Thoracic aorta (tissue), 2 donors: ENCODE results near the gene GNGT2. TPM values are rescaled to one million over a fixed set of nuclear protein-coding genes. Genes with fewer than 3 reads are reported as not detected.

Experiments
- ATAC-seq: fragments of 150-250 bp; one replicate; pipeline ENCODE4 v1.8.0; 2017; ENCODE audit warnings: low read depth; ENCODE audit not compliant: insufficient number of reproducible peaks, low FRiP score
- DNase-seq: peaks from one replicate; pipeline ENCODE4 v3.0.0-alpha.2; 2020; ENCODE audit warnings: low spot score
- H3K27ac ChIP-seq, 2 donors: fragments of 200-600 bp; sonication (generic); 1 replicate in 1 of 2; 2 replicates in 1 of 2; pipeline ENCODE4 v1.5.1; 2016; ENCODE audit warnings: mild to moderate bottlenecking in 2 of 2, moderate library complexity in 2 of 2
- H3K27me3 ChIP-seq: fragments of 200-600 bp; sonication (generic); replicated peaks from 2 replicates; pipeline ENCODE4 v1.6.0; 2016; ENCODE audit warnings: mild to moderate bottlenecking; ENCODE audit not compliant: insufficient read depth
- H3K36me3 ChIP-seq: fragments of 200-600 bp; sonication (generic); one replicate; pipeline ENCODE4 v1.5.1; 2016
- H3K4me1 ChIP-seq, 2 donors: fragments of 200-600 bp; sonication (generic); 1 replicate in 1 of 2; 2 replicates in 1 of 2; pipeline versions ENCODE4 v1.5.1 to v1.6.0; 2016; ENCODE audit warnings: low read depth in 2 of 2, mild to moderate bottlenecking in 1 of 2; ENCODE audit not compliant: control insufficient read depth in 1 of 2
- H3K4me3 ChIP-seq: fragments of 200-600 bp; sonication (generic); 2 replicates; pipeline ENCODE4 v1.5.1; 2016; ENCODE audit warnings: mild to moderate bottlenecking
- H3K9me3 ChIP-seq: fragments of 200-600 bp; sonication (generic); 2 replicates; pipeline ENCODE4 v1.5.1; 2016
- total RNA-seq, 2 donors: library from RNA; depleted of rRNA; stranded (reverse); fragments of >200 nt; gene quantifications; one replicate each; pipeline versions ENCODE4 v1.1.0 to v1.2.3, GENCODE V29; 2016
- TF ChIP-seq, protein P1 (sequence below): fragments of 200-600 bp; sonication (generic); IDR thresholded peaks from one replicate; pipeline ENCODE4 v1.5.1; 2019; ENCODE audit warnings: antibody characterized with exemption

Gene GNGT2
- total RNA-seq, 2 donors from 2014 or later = 3.1 TPM; not detected in 1

- H3K4me1 ChIP-seq = no peaks in the 10 kb centered on the region
- no peak overlapping the region for H3K27ac ChIP-seq
- no peaks in the 10 kb centered on the region for H3K9me3 ChIP-seq
- TF ChIP-seq, protein P1, sequence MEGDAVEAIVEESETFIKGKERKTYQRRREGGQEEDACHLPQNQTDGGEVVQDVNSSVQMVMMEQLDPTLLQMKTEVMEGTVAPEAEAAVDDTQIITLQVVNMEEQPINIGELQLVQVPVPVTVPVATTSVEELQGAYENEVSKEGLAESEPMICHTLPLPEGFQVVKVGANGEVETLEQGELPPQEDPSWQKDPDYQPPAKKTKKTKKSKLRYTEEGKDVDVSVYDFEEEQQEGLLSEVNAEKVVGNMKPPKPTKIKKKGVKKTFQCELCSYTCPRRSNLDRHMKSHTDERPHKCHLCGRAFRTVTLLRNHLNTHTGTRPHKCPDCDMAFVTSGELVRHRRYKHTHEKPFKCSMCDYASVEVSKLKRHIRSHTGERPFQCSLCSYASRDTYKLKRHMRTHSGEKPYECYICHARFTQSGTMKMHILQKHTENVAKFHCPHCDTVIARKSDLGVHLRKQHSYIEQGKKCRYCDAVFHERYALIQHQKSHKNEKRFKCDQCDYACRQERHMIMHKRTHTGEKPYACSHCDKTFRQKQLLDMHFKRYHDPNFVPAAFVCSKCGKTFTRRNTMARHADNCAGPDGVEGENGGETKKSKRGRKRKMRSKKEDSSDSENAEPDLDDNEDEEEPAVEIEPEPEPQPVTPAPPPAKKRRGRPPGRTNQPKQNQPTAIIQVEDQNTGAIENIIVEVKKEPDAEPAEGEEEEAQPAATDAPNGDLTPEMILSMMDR = no peak
- H3K36me3 ChIP-seq = no peaks in the 10 kb centered on the region
- H3K27me3 ChIP-seq = no peaks in the 10 kb centered on the region
- no peak for DNase-seq
- no peak for ATAC-seq
- no peak overlapping the region for H3K4me3 ChIP-seq
Measured at GRCh38 chr17:49203796-49204195, 6.6 kb downstream of the GNGT2 start.

DNA sequence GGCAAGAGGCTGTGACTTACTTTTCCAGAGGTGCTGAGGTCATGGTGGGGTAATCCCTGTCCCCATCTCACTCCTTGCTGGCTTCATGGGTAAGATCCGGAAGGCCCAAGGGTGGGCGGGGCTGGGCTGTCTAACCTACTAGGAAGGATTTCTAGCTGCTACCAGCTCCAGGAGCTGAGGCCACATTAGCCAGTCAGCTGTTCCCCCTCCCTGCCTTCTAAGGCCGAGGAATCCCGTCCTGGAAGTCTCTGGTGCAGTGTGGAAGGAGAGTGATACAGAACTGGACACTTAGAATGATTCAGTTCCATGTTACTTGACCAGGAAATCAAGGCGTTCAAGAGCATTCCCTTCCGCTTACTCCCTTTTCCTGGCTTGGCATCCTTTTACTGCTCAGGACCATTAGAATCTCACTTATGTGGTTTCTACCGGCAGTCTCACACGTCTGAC is 8.9 kb downstream of the GNGT2 start:
- Histone ChIP-seq H3K27me3 (no peaks in the 10 kb centered on the region), H3K4me1 (no peaks in the 10 kb centered on the region), H3K9me3 (no peaks in the 10 kb centered on the region), H3K4me3 (no peak overlapping the region), H3K27ac (no peak overlapping the region), H3K36me3 (no peaks in the 10 kb centered on the region)
- ATAC-seq = no peak
- TF ChIP-seq, protein P1 = no peak
- no peak for DNase-seq

GRCh38 chr17:49200423-49201083 is 9.8 kb downstream of the GNGT2 start:
- no peak overlapping the region for H3K27ac ChIP-seq
- H3K9me3 ChIP-seq = no peaks in the 10 kb centered on the region
- H3K4me3 ChIP-seq = no peak overlapping the region
- no peak for ATAC-seq
- no peak for DNase-seq
- no peaks in the 10 kb centered on the region for H3K27me3 ChIP-seq
- TF ChIP-seq, protein P1 = no peak
- no peaks in the 10 kb centered on the region for H3K36me3 ChIP-seq
- no peaks in the 10 kb centered on the region for H3K4me1 ChIP-seq

DNA sequence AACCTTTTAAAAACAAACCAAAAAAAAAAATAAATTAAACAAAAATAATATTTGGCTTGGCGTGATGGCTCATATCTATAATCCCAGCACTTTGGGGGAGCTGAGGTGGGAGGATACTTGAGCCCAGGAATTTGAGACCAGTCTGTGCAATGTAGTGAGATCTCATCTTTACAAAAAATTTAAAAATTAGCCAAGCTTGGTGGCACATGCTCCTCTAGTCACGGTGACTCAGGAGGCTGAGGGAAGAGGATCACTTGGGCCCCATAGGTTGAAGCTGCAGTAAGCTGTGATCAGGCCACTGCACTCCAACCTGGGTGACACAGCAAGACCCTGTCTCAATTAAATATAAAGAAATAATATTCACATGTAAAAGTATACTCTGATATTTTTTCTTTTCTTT is 12.2 kb downstream of the GNGT2 start:
- TF ChIP-seq, protein P1 = no peak
- Histone ChIP-seq H3K4me1 (no peaks in the 10 kb centered on the region), H3K4me3 (no peak overlapping the region)

DNA sequence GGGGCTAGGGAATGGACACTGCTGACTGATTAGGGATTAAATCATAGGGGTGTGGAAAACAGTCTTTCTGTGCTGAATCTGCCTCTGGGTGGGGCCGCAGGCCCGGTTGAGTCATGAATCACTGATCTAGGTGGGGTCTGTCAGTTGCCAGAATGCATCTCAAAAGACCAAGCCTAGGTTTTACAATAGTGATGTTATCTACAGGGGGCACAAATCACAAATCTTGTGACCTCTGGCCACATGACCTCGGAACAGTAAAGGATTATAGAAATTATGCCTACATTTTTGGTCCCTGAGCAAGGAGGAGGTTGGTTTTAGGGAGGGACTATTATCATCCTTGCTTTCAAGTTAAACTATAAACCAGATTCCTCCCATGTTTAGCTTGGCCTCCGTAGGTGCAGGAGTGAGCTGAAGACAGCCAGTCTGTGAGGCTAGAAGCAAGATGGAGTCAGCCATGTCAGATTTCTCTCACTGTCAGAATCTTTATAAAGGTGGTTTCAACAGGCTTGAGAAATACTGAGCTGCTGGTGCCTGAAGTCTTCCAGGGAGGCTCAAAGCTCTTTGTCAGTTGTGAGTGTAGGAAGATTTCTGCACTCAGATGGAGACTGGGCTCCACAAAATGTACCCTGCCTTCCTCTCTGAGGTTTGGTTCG is 12.9 kb downstream of the GNGT2 start:
- H3K27me3 ChIP-seq = no peaks in the 10 kb centered on the region
- H3K9me3 ChIP-seq = no peaks in the 10 kb centered on the region
- DNase-seq (no peak), ATAC-seq (no peak)
- H3K27ac ChIP-seq = no peak overlapping the region
- no peaks in the 10 kb centered on the region for H3K36me3 ChIP-seq
- TF ChIP-seq, protein P1 = no peak
- H3K4me1 ChIP-seq = no peaks in the 10 kb centered on the region
- H3K4me3 ChIP-seq = no peak overlapping the region

More for the DNA sequence above, 12.2 kb downstream of the GNGT2 start:
- no peaks in the 10 kb centered on the region for H3K36me3 ChIP-seq
- ATAC-seq = no peak
- H3K9me3 ChIP-seq = no peaks in the 10 kb centered on the region
- H3K27me3 ChIP-seq = no peaks in the 10 kb centered on the region
- H3K27ac ChIP-seq = no peak overlapping the region
- DNase-seq = no peak
